CD8-positive, alpha-beta memory T cell (primary cell): ENCODE measurements around the gene KLF15. TPM values are rescaled to one million over a fixed set of nuclear protein-coding genes. Genes with fewer than 3 reads are reported as not detected.
A peak's percentile ranks its signal among the peaks of the same experiment; 100 is the strongest.

Experiments used
- CTCF ChIA-PET: fragments of 350-600 bp; sonication (Branson Sonifier 250); formaldehyde crosslinking; loops from one replicate; lab custom pipeline; 2021; ENCODE audit warnings: antibody characterized with exemption; lab: Charles Lee
- POLR2A ChIA-PET: fragments of 350-600 bp; sonication (Branson Sonifier 250); formaldehyde crosslinking; loops from one replicate; lab custom pipeline; 2021; ENCODE audit warnings: antibody characterized with exemption; lab: Charles Lee
- DNase-seq, 5 donors: peaks; one replicate each; pipeline versions ENCODE4 v3.0.0 to v3.0.0-alpha.2; 2020 to 2022; ENCODE audit warnings: mixed read lengths in 1 of 5
- H3K27ac ChIP-seq: one replicate; pipeline ENCODE4 v1.7.0; 2013; ENCODE audit warnings: low read depth, mild to moderate bottlenecking, low read length, moderate library complexity
- H3K27me3 ChIP-seq: 2 replicates; pipeline ENCODE4 v1.7.0; 2013; ENCODE audit warnings: low read length, mild to moderate bottlenecking; ENCODE audit not compliant: insufficient read depth, poor library complexity, severe bottlenecking
- H3K36me3 ChIP-seq: 2 replicates; pipeline ENCODE4 v1.7.0; 2013; ENCODE audit warnings: mild to moderate bottlenecking, low read length, moderate library complexity; ENCODE audit not compliant: insufficient read depth
- H3K4me1 ChIP-seq: 2 replicates; pipeline ENCODE4 v1.7.0; 2013; ENCODE audit warnings: mild to moderate bottlenecking, low read length, moderate library complexity; ENCODE audit not compliant: insufficient read depth
- H3K4me3 ChIP-seq: 2 replicates; pipeline ENCODE4 v1.7.0; 2013; ENCODE audit warnings: mild to moderate bottlenecking, low read length
- H3K9me3 ChIP-seq: 2 replicates; pipeline ENCODE4 v1.7.0; 2013; ENCODE audit warnings: mild to moderate bottlenecking, low read length
- H3K27ac Mint-ChIP-seq, 8 donors: one replicate each; pipeline ENCODE4 v1.8.0; 2020 to 2021; ENCODE audit warnings: mixed read lengths in 8 of 8, mild to moderate bottlenecking in 6 of 8, inconsistent platforms in 3 of 8, moderate library complexity in 3 of 8
- H3K27me3 Mint-ChIP-seq, 2 donors: one replicate each; pipeline ENCODE4 v1.8.0; 2020 to 2021; ENCODE audit warnings: mixed read lengths in 2 of 2, mild to moderate bottlenecking in 1 of 2, moderate library complexity in 1 of 2
- H3K36me3 Mint-ChIP-seq, 3 donors: one replicate each; pipeline ENCODE4 v1.8.0; 2020 to 2021; ENCODE audit warnings: mixed read lengths in 3 of 3, inconsistent platforms in 1 of 3, mild to moderate bottlenecking in 1 of 3
- H3K4me1 Mint-ChIP-seq, 3 donors: one replicate each; pipeline ENCODE4 v1.8.0; 2020 to 2021; ENCODE audit warnings: mixed read lengths in 3 of 3, inconsistent platforms in 1 of 3, mild to moderate bottlenecking in 1 of 3
- H3K4me3 Mint-ChIP-seq, 7 donors: one replicate each; pipeline ENCODE4 v1.8.0; 2020 to 2021; ENCODE audit warnings: mixed read lengths in 7 of 7, mild to moderate bottlenecking in 6 of 7, moderate library complexity in 4 of 7, inconsistent platforms in 2 of 7
- H3K9me3 Mint-ChIP-seq, 5 donors: one replicate each; pipeline ENCODE4 v1.8.0; 2020 to 2022; ENCODE audit warnings: mixed read lengths in 5 of 5, mild to moderate bottlenecking in 3 of 5, moderate library complexity in 2 of 5, inconsistent platforms in 1 of 5
- polyA plus RNA-seq: library from polyadenylated mRNA; unstranded; fragments of 300-500 nt; fragmentation: Illumina TruSeq; gene quantifications from one replicate; pipeline ENCODE4 v1.2.3, GENCODE V29; 2021
- total RNA-seq, 2 experiments: library from RNA; stranded (reverse); gene quantifications; one replicate each; pipeline ENCODE4 v1.2.3, GENCODE V29; 2021

The KLF15 gene
- total and polyA plus RNA-seq, 3 experiments from 2014 or later = 0.11 to 0.18 TPM; not detected in 1

GRCh38 chr3:126345231-126345630 is 12.0 kb downstream of the KLF15 start:
- Mint-ChIP-seq H3K9me3 (no peaks in the 10 kb centered on the region), H3K4me3 (no peak overlapping the region), H3K4me1 (no peaks in the 10 kb centered on the region), H3K36me3 (no peaks in the 10 kb centered on the region), H3K27me3 (peaks cover 2 to 18% of the 10 kb centered on the region in 2 donors), H3K27ac (no peak overlapping the region)
- Histone ChIP-seq H3K4me3 (no peak overlapping the region), H3K4me1 (no peaks in the 10 kb centered on the region), H3K27me3 (no peaks in the 10 kb centered on the region), H3K9me3 (no peaks in the 10 kb centered on the region), H3K36me3 (no peaks in the 10 kb centered on the region), H3K27ac (no peak overlapping the region)
- CTCF ChIA-PET = no interaction called here
- POLR2A ChIA-PET = no interaction called here
- no peak for DNase-seq

- no peak overlapping the region for H3K4me3 Mint-ChIP-seq
- no peak overlapping the region for H3K27ac Mint-ChIP-seq
- Histone ChIP-seq H3K27ac (no peak overlapping the region), H3K36me3 (no peaks in the 10 kb centered on the region), H3K27me3 (no peaks in the 10 kb centered on the region), H3K9me3 (no peaks in the 10 kb centered on the region), H3K4me3 (no peak overlapping the region), H3K4me1 (no peaks in the 10 kb centered on the region)
- H3K27me3 Mint-ChIP-seq = peaks cover 2 to 21% of the 10 kb centered on the region in 2 donors
- POLR2A ChIA-PET = no interaction called here
- H3K9me3 Mint-ChIP-seq = no peaks in the 10 kb centered on the region
- CTCF ChIA-PET = no interaction called here
- DNase-seq = no peak
- no peaks in the 10 kb centered on the region for H3K4me1 Mint-ChIP-seq
- H3K36me3 Mint-ChIP-seq = no peaks in the 10 kb centered on the region
Observed at GRCh38 chr3:126344380-126345041, 12.7 kb downstream of the KLF15 start.

- no peaks in the 10 kb centered on the region for H3K4me1 Mint-ChIP-seq
- ChIA-PET POLR2A (no interaction called here), CTCF (no interaction called here)
- H3K4me3 ChIP-seq = no peak overlapping the region
- H3K36me3 Mint-ChIP-seq = no peaks in the 10 kb centered on the region
- peaks cover 0 to under 1% (median 0%) of the 10 kb centered on the region in 5 donors for H3K9me3 Mint-ChIP-seq
- H3K27ac Mint-ChIP-seq = no peak overlapping the region
- no peaks in the 10 kb centered on the region for H3K36me3 ChIP-seq
- peaks cover 3 to 26% of the 10 kb centered on the region in 2 donors for H3K27me3 Mint-ChIP-seq
- H3K27ac ChIP-seq = no peak overlapping the region
- DNase-seq = no peak
- H3K4me3 Mint-ChIP-seq = no peak overlapping the region
- H3K27me3 ChIP-seq = no peaks in the 10 kb centered on the region
- H3K4me1 ChIP-seq = no peaks in the 10 kb centered on the region
- no peaks in the 10 kb centered on the region for H3K9me3 ChIP-seq
Observed at GRCh38 chr3:126343649-126344035, 13.6 kb downstream of the KLF15 start.

- no peaks in the 10 kb centered on the region for H3K36me3 ChIP-seq
- peaks cover 4 to 26% of the 10 kb centered on the region in 2 donors for H3K27me3 Mint-ChIP-seq
- ChIA-PET POLR2A (no interaction called here), CTCF (no interaction called here)
- no peak overlapping the region for H3K27ac Mint-ChIP-seq
- no peak for DNase-seq
- H3K4me1 ChIP-seq = no peaks in the 10 kb centered on the region
- no peaks in the 10 kb centered on the region for H3K36me3 Mint-ChIP-seq
- H3K4me3 ChIP-seq = no peak overlapping the region
- H3K4me3 Mint-ChIP-seq = no peak overlapping the region
- no peak overlapping the region for H3K27ac ChIP-seq
- H3K9me3 ChIP-seq = no peaks in the 10 kb centered on the region
- H3K4me1 Mint-ChIP-seq = no peaks in the 10 kb centered on the region
- peaks cover 0 to 2% (median 0%) of the 10 kb centered on the region in 5 donors for H3K9me3 Mint-ChIP-seq
- H3K27me3 ChIP-seq = no peaks in the 10 kb centered on the region
Observed at GRCh38 chr3:126342991-126343648, 14.1 kb downstream of the KLF15 start.

- Mint-ChIP-seq H3K4me3 (no peak overlapping the region), H3K9me3 (peaks cover 0 to 3% (median 0%) of the 10 kb centered on the region in 5 donors), H3K27ac (no peak overlapping the region), H3K4me1 (no peaks in the 10 kb centered on the region), H3K36me3 (no peaks in the 10 kb centered on the region), H3K27me3 (peaks cover 8 to 26% of the 10 kb centered on the region in 2 donors)
- Histone ChIP-seq H3K9me3 (no peaks in the 10 kb centered on the region), H3K27me3 (no peaks in the 10 kb centered on the region), H3K4me1 (no peaks in the 10 kb centered on the region), H3K27ac (no peak overlapping the region), H3K4me3 (no peak overlapping the region), H3K36me3 (no peaks in the 10 kb centered on the region)
- ChIA-PET CTCF (no interaction called here), POLR2A (no interaction called here)
- DNase-seq = no peak
Observed at GRCh38 chr3:126342211-126342610, 15.0 kb downstream of the KLF15 start.

- no peak overlapping the region for H3K4me3 ChIP-seq
- DNase-seq = no peak
- H3K9me3 ChIP-seq = no peaks in the 10 kb centered on the region
- Mint-ChIP-seq H3K27me3 (peaks cover 8 to 26% of the 10 kb centered on the region in 2 donors), H3K27ac (no peak overlapping the region), H3K36me3 (no peaks in the 10 kb centered on the region), H3K9me3 (peaks cover 0 to 3% (median 0%) of the 10 kb centered on the region in 5 donors), H3K4me3 (no peak overlapping the region), H3K4me1 (no peaks in the 10 kb centered on the region)
- POLR2A ChIA-PET = no interaction called here
- no peaks in the 10 kb centered on the region for H3K4me1 ChIP-seq
- no peak overlapping the region for H3K27ac ChIP-seq
- H3K27me3 ChIP-seq = no peaks in the 10 kb centered on the region
- CTCF ChIA-PET = no interaction called here
- no peaks in the 10 kb centered on the region for H3K36me3 ChIP-seq
Observed at GRCh38 chr3:126341755-126342150, 15.5 kb downstream of the KLF15 start.

- H3K4me1 ChIP-seq = no peaks in the 10 kb centered on the region
- POLR2A ChIA-PET = no interaction called here
- H3K27me3 ChIP-seq = no peaks in the 10 kb centered on the region
- no peaks in the 10 kb centered on the region for H3K36me3 ChIP-seq
- no peak for DNase-seq
- peaks cover 8 to 26% of the 10 kb centered on the region in 2 donors for H3K27me3 Mint-ChIP-seq
- H3K4me1 Mint-ChIP-seq = no peaks in the 10 kb centered on the region
- H3K4me3 ChIP-seq = no peak overlapping the region
- H3K9me3 ChIP-seq = no peaks in the 10 kb centered on the region
- peaks cover 0 to 3% (median 0%) of the 10 kb centered on the region in 5 donors for H3K9me3 Mint-ChIP-seq
- H3K27ac ChIP-seq = no peak overlapping the region
- no peak overlapping the region for H3K4me3 Mint-ChIP-seq
- no peaks in the 10 kb centered on the region for H3K36me3 Mint-ChIP-seq
- peak overlapping the region in 1 of 8 donors; percentile 47 for H3K27ac Mint-ChIP-seq
- CTCF ChIA-PET = no interaction called here
Observed at GRCh38 chr3:126340943-126341754, 16.1 kb downstream of the KLF15 start.

GRCh38 chr3:126340596-126340942 is 16.6 kb downstream of the KLF15 start:
- DNase-seq = no peak
- ChIA-PET CTCF (no interaction called here), POLR2A (no interaction called here)
- Histone ChIP-seq H3K27ac (no peak overlapping the region), H3K36me3 (no peaks in the 10 kb centered on the region), H3K27me3 (no peaks in the 10 kb centered on the region), H3K9me3 (no peaks in the 10 kb centered on the region), H3K4me3 (no peak overlapping the region), H3K4me1 (no peaks in the 10 kb centered on the region)
- Mint-ChIP-seq H3K27me3 (peaks cover 8 to 26% of the 10 kb centered on the region in 2 donors), H3K9me3 (peaks cover 0 to 3% (median 0%) of the 10 kb centered on the region in 5 donors), H3K36me3 (no peaks in the 10 kb centered on the region), H3K4me3 (no peak overlapping the region), H3K27ac (no peak overlapping the region), H3K4me1 (no peaks in the 10 kb centered on the region)
